Measurements from ENCODE around the gene CERS6. TPM values are rescaled to one million over a fixed set of nuclear protein-coding genes. Genes with fewer than 3 reads are reported as not detected.

Gene CERS6
- total and polyA plus RNA-seq, 2 of the 8 experiments (the other 6 are each of a cell fraction or from before 2014, with no cell fraction given) = 6.8 to 28.2 TPM

DNA sequence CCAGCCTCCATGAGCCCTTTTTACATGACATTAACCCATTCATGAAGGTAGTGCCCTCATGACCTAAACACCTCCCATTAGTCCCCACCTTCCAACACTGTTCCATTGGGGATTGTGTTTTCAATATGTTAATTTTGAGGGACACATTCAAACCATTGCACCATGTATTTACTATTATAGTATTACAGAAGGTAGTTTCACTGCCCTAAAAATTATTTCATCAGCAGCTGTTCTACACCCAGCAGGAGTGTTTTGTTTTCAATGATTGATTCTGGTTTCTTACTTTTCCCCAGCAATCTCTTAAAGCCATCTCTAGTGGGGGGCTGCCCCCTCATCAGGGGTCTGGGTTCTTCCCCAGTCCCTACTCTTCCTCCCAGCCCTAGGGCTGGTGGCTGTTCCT, 71.9 kb downstream of the CERS6 start (continued):
- TF ChIP-seq NANOG (IDR thresholded peaks at IDR 0.05; ENCODE audit: insufficient read depth, low read depth, low read length, poor library complexity, severe bottlenecking) = no peak

DNA sequence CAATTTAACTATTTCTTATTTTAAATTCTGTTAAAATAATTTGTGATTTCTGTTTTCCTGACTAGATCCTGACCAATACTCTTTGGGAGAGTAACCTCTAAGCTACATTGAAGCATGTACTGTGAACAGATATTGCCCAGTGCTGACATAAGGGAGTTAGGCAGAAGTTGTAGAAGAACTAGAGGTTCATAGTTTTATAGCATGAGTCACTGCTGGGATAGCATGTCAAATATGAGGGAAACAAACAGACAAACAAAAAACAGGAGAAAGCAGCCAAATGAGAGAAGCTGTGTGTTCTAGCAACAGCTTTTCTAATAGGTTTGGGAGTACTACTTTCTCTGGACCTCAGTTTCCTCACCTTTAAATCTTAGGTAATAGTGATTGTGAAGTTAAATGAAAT, 72.4 kb downstream of the CERS6 start:
- Histone ChIP-seq H2BK5ac (ENCODE audit: low read depth, low read length) (no peak overlapping the region), H3K79me1 (ENCODE audit: low read depth, low read length) (no peaks in the 10 kb centered on the region; the same call in none of the 2 replicates)
- POLR2A ChIA-PET (ENCODE audit: partially characterized antibody) = no interaction called here
- TF ChIP-seq SAP30 (IDR thresholded peaks at IDR 0.05; ENCODE audit: insufficient read depth, insufficient replicate concordance, low read length) = no peak
- TF ChIP-seq EGR1 (IDR thresholded peaks at IDR 0.05; ENCODE audit: borderline replicate concordance, low read depth, low read length) = no peak
- no peak for TF ChIP-seq SRF (IDR thresholded peaks at IDR 0.05; ENCODE audit: low read depth, low read length)
- TF ChIP-seq TAF1 (IDR thresholded peaks at IDR 0.05; ENCODE audit: low read depth, low read length) = no peak
- TF ChIP-seq HDAC6 (IDR thresholded peaks at IDR 0.05; ENCODE audit: low read depth, low read length) = no peak
- no peak for TF ChIP-seq NANOG (IDR thresholded peaks at IDR 0.05; ENCODE audit: insufficient read depth, low read depth, low read length, poor library complexity, severe bottlenecking)
- no peak for TF ChIP-seq GTF2F1 (IDR thresholded peaks at IDR 0.05; ENCODE audit: borderline replicate concordance, low read depth, low read length)
- TF ChIP-seq, protein P1, sequence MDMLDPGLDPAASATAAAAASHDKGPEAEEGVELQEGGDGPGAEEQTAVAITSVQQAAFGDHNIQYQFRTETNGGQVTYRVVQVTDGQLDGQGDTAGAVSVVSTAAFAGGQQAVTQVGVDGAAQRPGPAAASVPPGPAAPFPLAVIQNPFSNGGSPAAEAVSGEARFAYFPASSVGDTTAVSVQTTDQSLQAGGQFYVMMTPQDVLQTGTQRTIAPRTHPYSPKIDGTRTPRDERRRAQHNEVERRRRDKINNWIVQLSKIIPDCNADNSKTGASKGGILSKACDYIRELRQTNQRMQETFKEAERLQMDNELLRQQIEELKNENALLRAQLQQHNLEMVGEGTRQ (IDR thresholded peaks at IDR 0.05; ENCODE audit: low read length) = no peak
- no peak for TF ChIP-seq BCL11A (IDR thresholded peaks at IDR 0.05; ENCODE audit: low read depth in 2 of 2, low read length in 2 of 2)
- TF ChIP-seq SP2 (IDR thresholded peaks at IDR 0.05; ENCODE audit: low read length) = no peak
- TF ChIP-seq GABPA (IDR thresholded peaks at IDR 0.05; ENCODE audit: borderline replicate concordance, insufficient read depth, low read length) = no peak

More for the DNA sequence above, 72.4 kb downstream of the CERS6 start:
- Histone ChIP-seq H4K20me1 (replicated peaks in 1 of 2; ENCODE audit: control insufficient read depth in 1 of 2, insufficient read depth in 2 of 2, low read length in 2 of 2) (peaks cover 1 to 3% of the 10 kb centered on the region in 2 experiments), H3K79me2 (ENCODE audit: control insufficient read depth in 1 of 2, insufficient read depth in 2 of 2, low read length in 2 of 2) (peaks cover 0 to 84% of the 10 kb centered on the region in 2 experiments; a peak in 2 of 4 replicates), H3K56ac (replicated peaks; ENCODE audit: insufficient read length, low read depth, low read length) (no peak overlapping the region), H4K8ac (ENCODE audit: extremely low read depth, insufficient read depth, low read length) (no peak overlapping the region), H3K9ac (replicated peaks in 1 of 4; ENCODE audit: extremely low read depth in 1 of 4, low read depth in 3 of 4, low read length in 3 of 4) (no peak overlapping the region), H2AK5ac (ENCODE audit: low read depth, low read length) (no peak overlapping the region), H3K23me2 (ENCODE audit: low read depth, low read length) (no peaks in the 10 kb centered on the region), H3K27me3 (replicated peaks in 1 of 4; ENCODE audit: control insufficient read depth in 3 of 4, extremely low read depth in 1 of 4, insufficient read depth in 3 of 4, low read length in 3 of 4) (peaks cover 0 to 1% (median 0%) of the 10 kb centered on the region in 4 experiments; a peak in 1 of 7 replicates), H4K5ac (ENCODE audit: insufficient read length, low read depth, low read length) (no peak overlapping the region), H3K36me3 (ENCODE audit: control insufficient read depth in 2 of 4, insufficient read depth in 4 of 4, low read length in 3 of 4) (no peaks in the 10 kb centered on the region), H2AFZ (ENCODE audit: low read length) (no peak overlapping the region), H3K23ac (ENCODE audit: insufficient read length) (no peak overlapping the region), H2BK120ac (replicated peaks; ENCODE audit: low read depth, low read length) (no peak overlapping the region), H2BK12ac (ENCODE audit: low read depth, low read length) (no peak overlapping the region), H2BK15ac (ENCODE audit: low read length) (no peak overlapping the region), H3K18ac (ENCODE audit: extremely low read depth, low read length) (no peak overlapping the region), H3K4me3 (ENCODE audit: extremely low read depth in 1 of 4, insufficient read depth in 2 of 4, low read depth in 3 of 4, low read length in 4 of 4) (no peak overlapping the region), H3K4me1 (replicated peaks in 1 of 4; ENCODE audit: control insufficient read depth in 3 of 4, insufficient read depth in 4 of 4, low read length in 3 of 4) (peaks cover 0 to 6% (median 4%) of the 10 kb centered on the region in 4 experiments; a peak in 4 of 7 replicates), H3K4ac (replicated peaks; ENCODE audit: insufficient read length, low read depth, low read length) (no peak overlapping the region), H4K91ac (replicated peaks; ENCODE audit: insufficient read length, low read length) (no peak overlapping the region), H3K27ac (ENCODE audit: low read depth, low read length) (no peak overlapping the region), H2BK20ac (ENCODE audit: low read length) (no peak overlapping the region), H3K9me3 (ENCODE audit: insufficient read depth in 2 of 2, low read depth in 1 of 2, low read length in 1 of 2) (no peaks in the 10 kb centered on the region), H3K14ac (ENCODE audit: insufficient read length) (no peak overlapping the region), H3K4me2 (ENCODE audit: insufficient read depth in 1 of 2, low read depth in 2 of 2, low read length in 2 of 2) (no peak overlapping the region)
- CTCF ChIA-PET (ENCODE audit: partially characterized antibody) = no interaction called here
- no peak for FAIRE-seq
- no peak for DNase-seq (ENCODE audit: low read depth in 1 of 2, low spot score in 2 of 2)
